DOHH2 (cell line): Measurements from ENCODE around the gene ESYT3.

Experiments
- H3F3A ChIP-seq: fragments of 200-600 bp; sonication (generic), shearing (Covaris generic); 2 replicates; pipeline ENCODE4 v1.6.0; 2016; ENCODE audit warnings: antibody characterized with exemption, mild to moderate bottlenecking; ENCODE audit not compliant: control insufficient read depth, insufficient read depth
- H3K27ac ChIP-seq: fragments of 200-600 bp; sonication (generic); 2 replicates; pipeline ENCODE4 v1.5.1; 2014; ENCODE audit warnings: low read depth, mild to moderate bottlenecking, low read length, moderate library complexity
- H3K27me3 ChIP-seq: fragments of 200-600 bp; sonication (generic); 2 replicates; pipeline ENCODE4 v1.6.1; 2014; ENCODE audit warnings: mild to moderate bottlenecking, low read length, mixed read lengths; ENCODE audit not compliant: control insufficient read depth
- H3K36me3 ChIP-seq: fragments of 200-600 bp; sonication (generic); 2 replicates; pipeline ENCODE4 v1.6.1; 2014; ENCODE audit warnings: mild to moderate bottlenecking, low read length, moderate library complexity, mixed read lengths; ENCODE audit not compliant: control insufficient read depth
- H3K4me1 ChIP-seq: fragments of 200-600 bp; sonication (generic); 2 replicates; pipeline ENCODE4 v1.6.1; 2014; ENCODE audit warnings: mild to moderate bottlenecking, low read length, mixed read lengths; ENCODE audit not compliant: control insufficient read depth
- H3K4me2 ChIP-seq: fragments of 200-600 bp; sonication (generic); 2 replicates; pipeline ENCODE4 v1.6.0; 2014; ENCODE audit warnings: mild to moderate bottlenecking, low read length, moderate library complexity
- H3K4me3 ChIP-seq: fragments of 200-600 bp; sonication (generic); 2 replicates; pipeline ENCODE4 v1.5.1; 2014; ENCODE audit warnings: mild to moderate bottlenecking, low read length, mixed read lengths
- H3K79me2 ChIP-seq: fragments of 200-600 bp; sonication (generic); 2 replicates; pipeline ENCODE4 v1.6.1; 2014; ENCODE audit warnings: mild to moderate bottlenecking, low read length, mixed read lengths; ENCODE audit not compliant: control insufficient read depth
- H3K9me2 ChIP-seq: fragments of 200-600 bp; sonication (generic); replicated peaks from 2 replicates; pipeline ENCODE4 v1.6.1; 2014; ENCODE audit warnings: mild to moderate bottlenecking, low read length, mixed read lengths; ENCODE audit not compliant: control insufficient read depth
- H3K9me3 ChIP-seq: fragments of 200-600 bp; sonication (generic); 2 replicates; pipeline ENCODE4 v1.6.1; 2014; ENCODE audit warnings: antibody characterized with exemption, low read length, mixed read lengths; ENCODE audit not compliant: control insufficient read depth, insufficient read depth
- H4K20me1 ChIP-seq: fragments of 200-600 bp; sonication (generic); 2 replicates; pipeline ENCODE4 v1.6.0; 2014; ENCODE audit warnings: low read depth, mild to moderate bottlenecking, antibody characterized with exemption, low read length, moderate library complexity; ENCODE audit not compliant: control insufficient read depth, insufficient read depth
- CTCF ChIP-seq: fragments of 200-600 bp; sonication (generic); IDR thresholded peaks from one replicate; pipeline ENCODE4 v1.5.1; 2014; ENCODE audit warnings: antibody characterized with exemption, mild to moderate bottlenecking, low read depth, low read length; ENCODE audit not compliant: poor library complexity, severe bottlenecking
- EZH2phosphoT487 ChIP-seq: fragments of 200-600 bp; sonication (generic); IDR thresholded peaks from 2 replicates; pipeline ENCODE4 v1.6.1; 2017; ENCODE audit warnings: borderline replicate concordance, mild to moderate bottlenecking, antibody characterized with exemption, low read length, moderate library complexity, mixed read lengths

The ESYT3 gene

GRCh38 chr3:138455801-138456716 lies 21.6 kb downstream of the ESYT3 start:
- H3K27ac ChIP-seq = no peak overlapping the region
- H3K4me2 ChIP-seq = no peak overlapping the region
- no peaks in the 10 kb centered on the region for H4K20me1 ChIP-seq
- H3K27me3 ChIP-seq = no peaks in the 10 kb centered on the region; the same call in 1 of the 2 replicates
- H3K9me3 ChIP-seq = no peaks in the 10 kb centered on the region
- H3K4me3 ChIP-seq = no peak overlapping the region
- no peaks in the 10 kb centered on the region for H3K9me2 ChIP-seq
- TF ChIP-seq CTCF (no peak), EZH2phosphoT487 (no peak)
- H3K4me1 ChIP-seq = no peaks in the 10 kb centered on the region
- no peaks in the 10 kb centered on the region for H3F3A ChIP-seq
- no peaks in the 10 kb centered on the region for H3K79me2 ChIP-seq
- no peaks in the 10 kb centered on the region for H3K36me3 ChIP-seq

GRCh38 chr3:138456961-138457862 lies 22.8 kb downstream of the ESYT3 start:
- Histone ChIP-seq H4K20me1 (no peaks in the 10 kb centered on the region), H3K9me2 (no peaks in the 10 kb centered on the region), H3K79me2 (no peaks in the 10 kb centered on the region), H3K4me2 (no peak overlapping the region), H3F3A (no peaks in the 10 kb centered on the region), H3K36me3 (no peaks in the 10 kb centered on the region), H3K27ac (no peak overlapping the region), H3K4me1 (no peaks in the 10 kb centered on the region), H3K4me3 (no peak overlapping the region), H3K9me3 (no peaks in the 10 kb centered on the region), H3K27me3 (no peaks in the 10 kb centered on the region; the same call in 1 of the 2 replicates)
- TF ChIP-seq CTCF (no peak), EZH2phosphoT487 (no peak)

- Histone ChIP-seq H4K20me1 (no peaks in the 10 kb centered on the region), H3F3A (no peaks in the 10 kb centered on the region), H3K27ac (no peak overlapping the region), H3K27me3 (no peaks in the 10 kb centered on the region; the same call in 1 of the 2 replicates), H3K9me3 (no peaks in the 10 kb centered on the region), H3K4me3 (no peak overlapping the region), H3K4me1 (no peaks in the 10 kb centered on the region), H3K79me2 (no peaks in the 10 kb centered on the region), H3K4me2 (no peak overlapping the region), H3K9me2 (no peaks in the 10 kb centered on the region), H3K36me3 (no peaks in the 10 kb centered on the region)
- no peak for TF ChIP-seq CTCF
- no peak for TF ChIP-seq EZH2phosphoT487
Measured at GRCh38 chr3:138457863-138458735, 23.7 kb downstream of the ESYT3 start.
